GM12875 (cell line): Measurements from ENCODE around the gene BRPF3.

Source experiments
- H3K4me3 ChIP-seq: one replicate; pipeline ENCODE4 v1.5.1; 2011; ENCODE audit warnings: low read depth, low read length, control low read depth
- CTCF ChIP-seq: IDR thresholded peaks from 2 replicates; pipeline ENCODE4 v1.5.1; 2011; ENCODE audit warnings: low read depth, mild to moderate bottlenecking, control low read depth, inconsistent platforms, low read length, moderate library complexity, borderline replicate concordance; ENCODE audit not compliant: insufficient read depth

The BRPF3 gene

GRCh38 chr6:36200154-36200891 is 3.8 kb downstream of the BRPF3 start:
- TF ChIP-seq CTCF: no peak
- no peak overlapping the region for H3K4me3 ChIP-seq

GRCh38 chr6:36200998-36201596 is 4.6 kb downstream of the BRPF3 start:
- no peak for TF ChIP-seq CTCF

GRCh38 chr6:36201612-36202011 is 5.1 kb downstream of the BRPF3 start:
- TF ChIP-seq CTCF: no peak
- no peak overlapping the region for H3K4me3 ChIP-seq

More at GRCh38 chr6:36200998-36201596, 4.6 kb downstream of the BRPF3 start:
- H3K4me3 ChIP-seq: no peak overlapping the region

- H3K4me3 ChIP-seq: no peak overlapping the region
- TF ChIP-seq CTCF: no peak
Observed at GRCh38 chr6:36202101-36202500, 5.6 kb downstream of the BRPF3 start.

GRCh38 chr6:36204068-36204753 is 7.7 kb downstream of the BRPF3 start:
- no peak overlapping the region for H3K4me3 ChIP-seq
- no peak for TF ChIP-seq CTCF

GRCh38 chr6:36207155-36207554 is 10.6 kb downstream of the BRPF3 start:
- no peak for TF ChIP-seq CTCF
- no peak overlapping the region for H3K4me3 ChIP-seq
